HG03460 (cell line): ENCODE data around the gene MRPL19.

ENCODE experiments used
- ATAC-seq: cut with Tn5 transposase; IDR thresholded peaks from one replicate; pipeline ENCODE4 v1.9.1; 2021; ENCODE audit not compliant: unreplicated experiment

The MRPL19 gene

DNA sequence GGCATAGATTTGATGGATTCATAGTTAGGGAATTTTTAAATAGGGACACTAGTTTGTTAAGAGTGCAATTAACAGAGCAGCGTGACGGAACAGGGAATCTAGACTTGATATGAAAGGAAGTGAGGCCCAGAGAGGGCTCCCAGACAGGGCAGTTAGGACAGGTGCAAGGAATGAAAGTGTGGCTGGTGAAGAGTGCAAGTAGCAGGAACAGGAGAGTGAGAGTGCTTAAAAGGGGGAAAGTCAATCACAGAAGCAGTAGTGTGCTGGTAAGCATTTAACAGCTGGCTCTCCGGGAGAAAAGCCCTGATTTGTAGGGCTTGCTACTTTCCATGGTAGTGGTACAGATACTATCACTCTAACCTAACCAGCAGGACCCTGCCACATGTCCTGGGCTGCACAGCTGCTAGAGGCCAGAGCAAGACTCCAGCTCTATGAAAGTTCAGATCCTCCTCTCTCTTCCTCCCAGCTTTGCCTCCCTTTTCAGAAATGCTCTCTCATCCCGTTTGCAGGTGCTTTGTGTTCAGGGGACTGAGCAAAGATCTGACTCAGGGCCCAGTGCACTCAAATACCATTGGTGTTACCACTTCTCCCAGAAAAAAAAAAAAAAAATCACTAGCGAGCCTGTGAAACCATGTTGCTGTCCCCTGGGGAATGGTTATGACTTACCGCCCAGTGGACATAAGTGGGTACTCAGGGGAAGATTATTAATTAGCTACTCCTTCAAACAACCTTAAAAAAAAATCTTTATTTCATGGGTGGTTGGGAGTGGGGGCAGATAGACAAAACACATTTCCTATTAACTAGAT, 82.2 kb downstream of the MRPL19 start:
- ATAC-seq = no peak

DNA sequence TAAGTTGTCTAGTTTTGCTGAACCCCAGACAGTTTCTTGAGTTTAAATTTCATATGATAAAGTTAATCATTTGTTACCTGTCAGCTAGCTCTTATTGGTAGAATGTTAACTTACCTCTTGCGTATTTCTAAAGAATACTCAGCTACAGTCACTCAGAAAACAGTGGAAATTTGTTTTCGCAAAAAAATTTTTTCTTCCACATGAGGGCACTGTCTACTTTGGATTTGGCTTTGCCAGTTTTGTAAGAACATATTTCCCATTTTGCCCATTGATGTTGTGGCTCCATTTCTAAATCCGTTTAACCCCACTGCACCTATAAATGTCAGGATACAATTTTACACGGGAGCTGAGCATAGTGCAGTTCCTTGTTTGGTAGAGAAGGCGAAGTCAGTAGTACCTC, 83.3 kb downstream of the MRPL19 start:
- ATAC-seq = no peak

DNA sequence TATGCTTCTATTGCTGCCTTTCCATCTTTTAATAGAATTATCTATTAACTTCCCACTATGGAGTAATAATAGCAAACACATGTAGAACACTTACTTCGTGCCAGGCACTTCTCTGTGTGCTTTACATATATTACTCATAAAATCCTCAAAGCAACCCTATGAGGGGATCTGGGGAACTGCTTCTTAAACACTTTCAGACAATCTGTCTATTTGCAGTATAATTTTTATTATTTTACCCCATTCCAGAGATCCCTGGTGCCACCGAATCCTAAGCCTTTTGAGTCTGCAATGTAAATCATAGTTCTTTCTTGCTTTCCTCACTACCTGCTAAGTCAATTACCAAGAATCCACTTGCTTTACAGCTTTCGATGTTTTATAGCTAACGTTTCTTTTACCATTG, 89.7 kb downstream of the MRPL19 start:
- ATAC-seq = no peak

DNA sequence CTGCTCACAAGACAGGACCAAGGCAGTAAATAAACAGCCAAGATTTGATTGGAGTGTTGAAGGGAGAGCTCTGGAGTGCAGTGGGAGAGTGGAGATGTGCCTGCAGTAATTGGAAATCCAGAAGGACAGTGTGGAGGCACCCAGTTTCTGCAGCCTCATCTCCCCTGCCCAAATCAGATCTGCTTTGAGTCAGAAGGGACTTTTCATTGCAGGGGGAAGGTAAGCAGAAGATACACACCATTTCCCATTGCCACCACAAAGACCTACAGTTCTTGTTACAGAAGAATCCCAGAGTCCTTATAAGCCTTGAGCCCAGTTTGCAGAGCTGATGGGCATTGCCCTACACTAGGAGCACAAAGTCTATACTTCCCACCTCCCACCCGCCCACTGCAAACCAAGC, 91.4 kb downstream of the MRPL19 start:
- no peak for ATAC-seq
